Ishikawa (cell line): ENCODE measurements around the gene WIPF1.

Experiments used
- CEBPB ChIP-seq: IDR thresholded peaks from 2 replicates; pipeline ENCODE4 v1.6.1; 2012
- CREB1 ChIP-seq: IDR thresholded peaks from 2 replicates; pipeline ENCODE4 v1.6.1; 2012; ENCODE audit warnings: low read depth
- EGR1 ChIP-seq: IDR thresholded peaks from 2 replicates; pipeline ENCODE4 v1.6.1; 2012
- EP300 ChIP-seq: IDR thresholded peaks from 2 replicates; pipeline ENCODE4 v1.6.1; 2012; ENCODE audit warnings: borderline replicate concordance
- FOXM1 ChIP-seq: IDR thresholded peaks from 2 replicates; pipeline ENCODE4 v1.6.1; 2012; ENCODE audit warnings: low read depth, borderline replicate concordance
- MAX ChIP-seq: IDR thresholded peaks from 2 replicates; pipeline ENCODE4 v1.6.1; 2012
- NFIC ChIP-seq: IDR thresholded peaks from 2 replicates; pipeline ENCODE4 v1.6.1; 2012
- RAD21 ChIP-seq: IDR thresholded peaks from 2 replicates; pipeline ENCODE4 v1.6.1; 2012; ENCODE audit warnings: low read depth
- REST ChIP-seq: IDR thresholded peaks from 2 replicates; pipeline ENCODE4 v1.6.1; 2012; ENCODE audit warnings: low read depth, mild to moderate bottlenecking
- TAF1 ChIP-seq: IDR thresholded peaks from 2 replicates; pipeline ENCODE4 v1.6.1; 2012; ENCODE audit warnings: low read depth, mild to moderate bottlenecking
- TCF12 ChIP-seq: IDR thresholded peaks from 2 replicates; pipeline ENCODE4 v1.6.1; 2012; ENCODE audit warnings: low read depth
- TEAD4 ChIP-seq: IDR thresholded peaks from 2 replicates; pipeline ENCODE4 v1.6.1; 2012
- USF1 ChIP-seq: IDR thresholded peaks from 2 replicates; pipeline ENCODE4 v1.6.1; 2012
- YY1 ChIP-seq: IDR thresholded peaks from 2 replicates; pipeline ENCODE4 v1.6.1; 2012; ENCODE audit warnings: low read depth
- ZBTB7A ChIP-seq: IDR thresholded peaks from 2 replicates; pipeline ENCODE4 v1.6.1; 2012; ENCODE audit warnings: low read depth

WIPF1 gene

GRCh38 chr2:174608866-174609214, 11.2 kb upstream of the WIPF1 start:
- no peak for TF ChIP-seq MAX
- TF ChIP-seq CEBPB, result no peak
- TF ChIP-seq TCF12, result no peak
- TF ChIP-seq NFIC, result no peak
- no peak for TF ChIP-seq YY1
- no peak for TF ChIP-seq CREB1

- TF ChIP-seq ZBTB7A, result no peak
Observed at GRCh38 chr2:174607989-174608865, 10.6 kb upstream of the WIPF1 start.

- no peak for TF ChIP-seq EGR1
- no peak for TF ChIP-seq TEAD4
- no peak for TF ChIP-seq EP300
- TF ChIP-seq RAD21, result no peak
- TF ChIP-seq ZBTB7A, result no peak
- no peak for TF ChIP-seq NFIC
- TF ChIP-seq TAF1, result no peak
- TF ChIP-seq TCF12, result no peak
- TF ChIP-seq FOXM1, result no peak
- TF ChIP-seq REST, result no peak
- no peak for TF ChIP-seq YY1
- no peak for TF ChIP-seq MAX
Observed at GRCh38 chr2:174607584-174607983, 10.0 kb upstream of the WIPF1 start.

- TF ChIP-seq EGR1 (no peak), YY1 (no peak), EP300 (no peak)
Observed at GRCh38 chr2:174606336-174606735, 8.7 kb upstream of the WIPF1 start.

- TF ChIP-seq RAD21 (0 out of 2 replicates have a peak, but pooled peaks have one; percentile 12), CEBPB (no peak), FOXM1 (no peak), TEAD4 (no peak), ZBTB7A (no peak)
Observed at GRCh38 chr2:174605687-174606086, 8.1 kb upstream of the WIPF1 start.

GRCh38 chr2:174603280-174603679, 5.7 kb upstream of the WIPF1 start:
- no peak for TF ChIP-seq ZBTB7A
- no peak for TF ChIP-seq CREB1
- no peak for TF ChIP-seq NFIC
- TF ChIP-seq RAD21, result peak; percentile 56
- no peak for TF ChIP-seq FOXM1

GRCh38 chr2:174602745-174603144, 5.1 kb upstream of the WIPF1 start:
- TF ChIP-seq RAD21 (no peak), NFIC (no peak), CEBPB (no peak), REST (no peak), TCF12 (no peak), YY1 (no peak), TEAD4 (no peak), MAX (no peak), EP300 (no peak), EGR1 (no peak), FOXM1 (no peak), TAF1 (no peak), ZBTB7A (no peak), CREB1 (no peak), USF1 (no peak)
